ENCODE results near the gene GNA12.

DNA sequence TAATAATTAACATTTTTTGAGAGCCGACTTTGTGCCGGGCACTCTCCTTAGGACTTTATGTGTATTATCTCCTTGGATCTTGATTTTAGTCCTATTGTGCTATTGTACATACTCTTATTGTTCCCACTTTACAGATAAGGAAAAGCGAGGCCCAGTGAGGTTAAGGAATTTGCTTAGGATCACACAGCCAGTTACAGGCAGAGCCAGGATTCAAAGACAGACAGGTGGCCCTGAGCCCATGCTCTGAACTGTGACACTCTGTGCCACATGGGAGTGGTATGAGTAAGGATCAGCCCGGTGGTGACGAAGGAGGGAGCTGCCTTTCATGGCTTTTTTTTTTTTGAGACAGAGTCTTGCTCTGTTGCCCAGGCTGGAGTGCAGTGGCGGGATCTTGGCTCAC, 15.8 kb upstream of the GNA12 start:
- TF ChIP-seq CTCF (conservative IDR thresholded peaks at IDR 0.05) (no peak), ZFX (IDR thresholded peaks at IDR 0.05) (no peak)
